GM19238 (cell line): ENCODE data around the gene PCED1B.

Experiments
- DNase-seq: peaks from one replicate; pipeline ENCODE4 v3.0.0; 2011; ENCODE audit warnings: low spot score; ENCODE audit not compliant: insufficient read length

PCED1B gene

DNA sequence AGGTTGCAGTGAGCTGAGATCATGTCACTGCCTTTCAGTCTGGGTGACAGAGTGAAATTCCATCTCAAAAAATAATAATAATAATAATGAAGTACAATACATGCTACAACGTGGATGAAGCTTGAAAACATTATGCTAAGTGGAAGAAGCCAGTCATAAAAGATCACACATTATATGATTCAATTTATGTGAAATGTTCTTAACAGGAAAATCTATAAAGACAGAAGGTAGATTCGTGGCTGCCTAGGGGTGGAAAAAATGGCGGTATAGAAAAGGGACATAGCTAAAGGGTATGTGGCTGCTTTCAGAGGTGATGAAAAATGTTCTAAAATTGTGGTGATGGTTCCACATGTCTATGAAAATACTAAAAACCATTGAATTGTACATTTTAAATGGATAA is 41.3 kb downstream of the PCED1B start:
- DNase-seq, result no peak

DNA sequence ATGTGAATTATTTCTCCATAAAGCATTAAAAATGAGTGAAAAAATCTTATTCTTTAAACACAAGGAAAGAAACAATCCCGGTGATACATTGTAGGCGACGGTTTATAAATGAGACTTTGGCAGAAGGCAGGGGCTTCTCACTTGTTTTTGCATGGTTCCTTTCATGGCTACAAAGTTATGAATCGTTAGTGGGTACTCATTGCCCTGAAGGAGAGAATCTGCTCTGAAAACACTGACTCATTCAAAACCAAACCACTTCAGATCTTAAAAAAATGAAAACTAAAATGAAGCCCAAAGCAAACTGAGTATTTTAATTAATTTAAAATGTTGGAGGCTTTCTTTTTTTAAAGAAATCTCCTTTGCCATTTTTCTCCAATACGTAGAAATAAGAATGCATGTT is 41.7 kb downstream of the PCED1B start:
- DNase-seq, result no peak

DNA sequence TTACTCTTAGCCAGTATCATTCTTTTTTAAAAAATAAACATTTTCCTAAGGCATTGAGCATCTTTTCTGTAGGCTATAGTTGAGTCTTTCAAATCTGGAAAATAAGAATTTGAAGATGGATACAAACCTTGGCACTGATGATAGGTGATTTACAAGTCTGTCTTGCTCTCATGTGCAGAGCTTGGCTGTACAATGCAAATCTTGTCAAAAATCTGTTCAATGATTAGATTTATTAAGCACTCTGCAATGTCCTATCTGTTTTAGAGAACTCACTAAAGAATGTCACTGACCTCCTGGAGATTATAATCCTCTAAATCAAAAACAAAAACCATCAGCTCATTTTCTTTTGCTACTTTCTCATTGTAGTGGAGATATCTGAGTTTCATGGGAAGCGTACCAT is 43.2 kb downstream of the PCED1B start:
- no peak for DNase-seq

DNA sequence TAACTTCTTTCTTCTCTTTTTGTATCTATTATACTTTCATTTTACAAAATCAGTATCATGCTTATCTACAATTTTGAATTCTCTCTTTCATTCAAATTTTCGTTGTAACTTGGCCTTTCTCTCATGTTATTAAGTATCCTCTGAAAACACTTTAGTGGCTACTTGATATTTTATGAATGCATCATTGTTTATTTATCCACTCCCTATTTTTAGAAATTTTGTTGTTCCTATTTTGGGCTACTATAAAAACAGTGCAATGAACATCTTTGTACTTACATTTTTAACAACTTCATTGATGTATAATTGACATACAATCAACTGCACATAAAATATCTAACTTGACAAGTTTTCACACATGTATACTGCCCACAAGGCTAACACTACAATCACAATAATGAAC is 44.3 kb downstream of the PCED1B start:
- DNase-seq, result no peak

DNA sequence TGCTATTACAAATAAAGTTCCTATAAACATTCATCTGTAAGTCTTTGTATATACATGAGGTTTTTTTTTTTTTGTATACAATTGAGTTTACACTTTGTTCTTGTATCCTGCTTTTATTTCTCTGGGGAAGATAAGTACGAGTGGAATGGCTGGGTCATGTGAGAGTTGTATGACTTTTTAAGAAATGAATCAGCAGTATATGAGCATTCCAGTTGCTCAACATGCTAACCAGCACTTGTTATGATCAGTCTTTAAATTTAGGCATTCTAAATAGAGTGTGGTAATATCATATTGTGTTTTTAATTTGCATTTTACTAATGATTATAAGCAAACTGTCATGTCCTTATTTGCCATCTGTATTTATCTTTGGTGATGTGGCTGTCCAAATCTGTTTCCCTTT is 45.0 kb downstream of the PCED1B start:
- DNase-seq, result no peak

DNA sequence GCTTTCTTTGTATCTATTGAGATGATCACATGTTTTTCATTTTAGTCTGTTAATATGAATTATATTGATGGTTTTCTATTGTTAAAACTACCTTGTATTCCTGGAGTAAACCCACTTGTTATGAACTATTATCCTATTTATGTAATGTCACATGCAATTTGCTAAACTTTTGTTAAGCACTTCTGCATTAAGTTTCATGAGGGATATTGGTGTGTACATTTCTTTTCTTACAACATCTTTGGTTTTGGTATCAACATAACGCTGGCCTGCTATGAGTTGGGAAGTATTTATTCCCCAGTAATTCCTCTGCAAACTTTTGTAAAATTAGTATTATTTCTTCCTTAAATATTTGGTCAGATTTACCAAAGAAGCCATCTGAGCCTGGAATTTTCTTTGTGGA is 46.8 kb downstream of the PCED1B start:
- no peak for DNase-seq

DNA sequence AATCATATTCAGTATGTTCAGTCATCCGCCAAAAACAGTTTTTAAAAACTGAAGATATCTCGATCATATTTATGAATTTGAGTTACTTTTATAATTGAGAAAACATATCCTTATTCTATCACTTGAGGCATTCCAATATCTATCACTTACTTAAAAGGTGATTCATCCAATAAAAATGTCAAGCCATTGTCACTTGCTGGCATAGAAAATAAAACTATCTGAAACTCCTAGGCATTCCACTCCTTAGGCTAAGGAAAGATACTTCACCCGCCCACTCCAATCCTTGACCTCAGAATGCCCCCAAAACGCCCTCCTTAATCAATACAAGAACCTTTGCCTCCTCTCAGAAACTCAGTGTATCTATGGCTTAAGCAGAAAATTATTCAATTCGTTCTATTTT is 51.6 kb downstream of the PCED1B start:
- DNase-seq, result no peak

DNA sequence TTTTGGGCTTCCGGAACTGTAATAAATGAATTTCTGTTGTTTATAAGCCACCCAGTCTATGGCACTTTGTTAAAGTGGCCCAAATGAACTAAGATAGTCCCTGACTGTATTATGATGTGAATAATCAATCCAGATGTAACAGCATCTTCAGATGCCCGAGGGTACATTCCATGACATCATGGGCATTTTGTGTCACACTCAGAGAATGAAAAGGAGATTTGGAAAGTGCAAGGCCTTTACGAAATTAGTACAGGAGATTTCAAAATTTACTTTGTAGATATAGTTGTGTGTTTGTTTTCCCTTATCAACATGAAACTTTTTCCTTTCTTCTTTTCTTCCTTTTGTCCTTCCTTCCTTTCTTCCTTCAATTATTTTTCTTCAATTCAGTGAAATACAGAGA is 54.6 kb downstream of the PCED1B start:
- no peak for DNase-seq

DNA sequence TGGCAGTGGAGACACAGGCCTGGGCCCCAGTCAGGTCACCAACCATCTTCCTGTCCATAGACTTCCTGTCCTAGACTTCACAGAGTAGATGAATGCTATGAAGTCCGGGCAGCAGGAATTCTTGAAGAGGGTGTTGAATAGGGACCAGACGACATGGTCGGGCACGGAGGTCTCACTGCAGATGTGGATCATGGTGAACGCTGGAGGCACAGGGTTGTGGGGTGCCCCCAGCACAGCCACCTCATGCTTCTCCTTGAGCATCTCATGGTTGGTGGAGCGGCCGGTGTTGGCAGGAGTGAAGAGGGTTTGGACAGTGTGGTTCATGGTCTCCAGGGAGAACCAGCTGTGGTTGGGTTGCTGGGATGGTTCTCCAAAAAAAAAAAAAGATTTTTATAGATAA is 56.2 kb downstream of the PCED1B start:
- no peak for DNase-seq

DNA sequence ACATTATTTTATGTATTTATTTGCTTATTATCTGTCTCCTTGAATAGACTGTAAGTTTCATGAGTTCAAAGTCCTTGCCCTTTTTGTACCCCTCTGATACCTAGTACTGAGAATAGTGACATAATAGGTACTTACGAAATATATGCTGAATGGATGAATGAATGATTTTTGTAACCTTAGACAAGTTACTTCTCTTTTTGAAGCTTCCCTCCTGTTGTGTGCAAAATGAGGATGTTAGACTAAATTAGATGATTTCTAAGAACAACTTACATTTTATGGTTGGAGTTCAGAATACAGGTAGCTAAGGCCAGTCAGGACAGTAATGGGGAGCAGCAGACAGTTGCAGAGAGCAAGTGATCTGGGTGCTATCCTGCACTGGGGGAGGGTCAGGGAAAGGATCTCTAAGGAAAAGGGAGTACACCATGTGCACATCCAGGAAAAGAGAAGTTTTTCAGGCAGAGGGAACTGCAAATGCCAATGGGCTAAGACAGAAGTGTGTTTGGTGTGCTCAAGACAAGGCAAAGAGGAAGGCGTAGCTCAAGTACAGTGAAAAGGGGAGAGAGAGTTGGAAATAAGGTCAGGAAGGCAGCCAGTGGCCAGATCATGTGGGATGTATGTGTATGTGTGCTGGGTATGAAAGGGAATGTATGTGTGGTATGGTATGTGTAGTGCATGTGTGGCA is 59.7 kb downstream of the PCED1B start:
- DNase-seq, result no peak

DNA sequence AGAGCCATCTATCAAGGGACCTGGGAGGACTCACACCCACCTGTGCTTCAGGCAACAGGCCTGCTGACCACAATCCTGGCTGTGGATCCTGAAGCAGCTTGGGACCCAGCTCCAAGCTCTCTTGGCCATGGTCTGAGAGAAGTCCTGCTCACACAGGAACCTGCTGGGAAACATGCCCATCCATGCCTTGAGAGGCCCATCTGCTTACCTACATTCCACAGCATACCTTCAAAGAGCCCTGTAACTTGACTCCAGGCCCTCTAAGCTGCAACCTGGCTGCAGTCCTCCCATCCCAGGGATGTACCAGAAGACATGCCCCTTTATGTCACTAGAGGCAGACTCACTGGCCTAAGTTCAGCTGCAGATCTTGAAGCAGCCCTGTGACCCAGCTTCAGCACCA is 62.0 kb downstream of the PCED1B start:
- DNase-seq, result no peak

DNA sequence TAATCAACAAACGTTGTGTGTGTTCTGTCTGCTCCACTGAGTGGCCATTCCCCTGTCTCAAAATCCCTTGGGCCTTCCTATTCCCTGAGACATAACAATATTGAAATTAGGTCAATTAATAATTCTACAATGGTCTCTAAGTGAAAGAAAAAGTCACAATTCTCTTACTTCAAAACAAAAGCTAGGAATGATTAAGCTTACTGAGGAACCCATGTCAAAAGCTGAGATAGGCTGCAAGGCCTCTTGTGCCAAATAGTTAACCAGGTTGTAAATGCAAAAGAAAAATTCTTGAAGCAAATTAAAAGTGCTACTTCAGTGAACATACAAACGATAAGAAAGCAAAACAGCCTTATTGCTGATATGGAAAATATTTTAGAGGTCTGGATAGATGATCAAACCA is 65.3 kb downstream of the PCED1B start:
- DNase-seq, result no peak

DNA sequence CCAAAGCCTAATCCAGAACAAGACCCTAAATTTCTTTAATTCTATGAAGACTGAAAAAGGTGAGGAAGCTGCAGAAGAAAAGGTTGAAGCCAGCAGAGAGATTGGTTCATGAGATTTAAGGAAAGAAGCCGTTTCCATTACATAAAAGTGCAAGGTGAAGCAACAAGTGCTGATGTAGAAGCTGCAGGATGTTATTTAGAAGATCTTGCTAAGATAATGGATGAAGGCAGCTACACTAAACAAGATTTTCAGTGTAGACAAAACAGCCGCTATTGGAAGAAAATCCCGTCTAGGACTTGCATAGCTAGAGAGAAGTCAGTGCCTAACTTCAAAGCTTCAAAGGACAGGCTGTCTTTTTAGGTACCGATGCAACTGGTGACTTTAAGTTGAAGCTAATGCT is 65.8 kb downstream of the PCED1B start:
- DNase-seq, result no peak

DNA sequence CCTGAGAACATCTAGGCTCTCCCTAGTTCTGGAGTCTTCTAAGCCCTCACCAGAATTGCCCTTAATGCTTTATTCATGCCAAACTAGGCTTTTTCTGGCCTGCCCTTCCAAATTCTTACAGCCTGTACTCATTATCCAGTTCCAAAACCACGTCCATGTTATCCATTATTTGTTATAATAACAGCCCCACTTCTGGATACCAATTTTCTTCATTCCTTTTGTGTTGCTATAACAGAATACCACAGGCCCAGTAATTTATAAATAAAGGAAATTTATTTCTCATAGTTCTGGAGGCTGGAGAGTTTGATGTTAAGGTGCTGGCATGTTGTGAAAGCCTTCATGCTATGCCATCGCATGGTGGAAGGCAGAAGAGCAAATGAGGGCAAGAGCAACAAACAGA is 68.3 kb downstream of the PCED1B start:
- no peak for DNase-seq

DNA sequence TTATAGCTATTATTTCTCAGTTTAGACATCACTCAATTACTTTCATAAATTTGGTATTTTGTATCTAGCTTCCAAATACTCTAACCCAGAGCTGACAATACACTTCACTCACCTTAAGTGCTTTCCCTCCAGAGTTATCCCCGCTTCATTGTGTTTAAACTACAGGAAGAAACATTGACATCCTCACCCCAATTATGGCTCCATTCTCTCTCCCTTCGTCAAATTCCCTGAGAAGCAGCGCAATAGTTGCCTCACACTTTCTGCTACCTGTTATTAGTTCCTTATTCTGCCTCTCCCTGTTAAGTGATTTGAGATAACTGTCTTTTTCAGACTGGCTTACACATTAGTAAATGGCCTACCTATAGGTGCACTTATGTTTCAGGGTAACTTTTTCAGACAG is 69.7 kb downstream of the PCED1B start:
- no peak for DNase-seq

DNA sequence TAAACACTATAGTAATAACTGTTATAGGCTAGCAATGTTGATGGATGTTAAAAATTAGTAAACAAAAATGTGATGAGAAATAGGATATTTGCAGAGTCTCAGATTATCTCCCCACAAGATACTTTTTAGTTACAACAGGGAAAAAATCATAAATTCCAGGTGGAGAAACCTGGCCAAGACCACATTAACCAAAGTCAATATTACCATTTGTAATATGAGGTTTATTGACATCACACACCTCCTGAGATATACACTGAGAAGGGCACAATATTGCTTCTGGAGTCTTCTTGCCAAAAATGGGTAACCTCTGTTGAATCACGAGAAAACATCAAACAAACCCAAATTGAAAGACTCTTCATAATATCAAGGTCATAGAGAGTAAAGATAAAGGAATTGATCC is 72.7 kb downstream of the PCED1B start:
- no peak for DNase-seq

DNA sequence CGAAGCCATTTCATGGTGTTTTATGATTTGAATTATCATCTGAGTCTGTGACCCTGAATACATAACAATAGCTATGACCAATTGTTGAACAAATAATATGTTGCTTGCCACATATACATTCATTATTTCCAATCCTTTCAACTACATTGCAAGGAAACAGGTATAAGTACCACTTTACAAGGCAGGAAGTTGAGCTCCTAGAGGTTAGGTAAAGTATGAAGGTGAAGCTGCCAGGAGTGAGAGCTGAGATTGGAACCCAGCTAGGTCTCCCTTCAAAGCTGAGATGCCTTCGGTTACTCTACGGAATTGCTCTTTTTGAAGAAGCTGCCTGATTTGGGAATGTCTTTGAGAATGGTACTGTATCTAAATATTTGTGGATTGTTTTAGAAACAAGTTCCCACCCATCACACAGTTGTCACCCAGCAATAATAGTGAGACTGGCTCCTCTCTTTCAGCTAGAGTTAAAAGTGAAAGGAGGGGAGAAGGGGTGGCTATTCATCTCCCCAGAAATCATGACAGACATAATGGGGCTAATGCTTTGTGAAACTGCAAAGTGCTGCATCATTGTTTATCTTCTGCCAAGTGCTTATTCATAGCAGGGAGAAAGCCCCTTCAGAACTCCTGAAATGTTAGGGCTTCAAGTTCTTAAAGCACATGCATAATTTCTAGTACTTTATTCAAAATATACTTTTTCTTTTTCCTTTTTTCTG is 76.2 kb downstream of the PCED1B start:
- DNase-seq, result no peak

DNA sequence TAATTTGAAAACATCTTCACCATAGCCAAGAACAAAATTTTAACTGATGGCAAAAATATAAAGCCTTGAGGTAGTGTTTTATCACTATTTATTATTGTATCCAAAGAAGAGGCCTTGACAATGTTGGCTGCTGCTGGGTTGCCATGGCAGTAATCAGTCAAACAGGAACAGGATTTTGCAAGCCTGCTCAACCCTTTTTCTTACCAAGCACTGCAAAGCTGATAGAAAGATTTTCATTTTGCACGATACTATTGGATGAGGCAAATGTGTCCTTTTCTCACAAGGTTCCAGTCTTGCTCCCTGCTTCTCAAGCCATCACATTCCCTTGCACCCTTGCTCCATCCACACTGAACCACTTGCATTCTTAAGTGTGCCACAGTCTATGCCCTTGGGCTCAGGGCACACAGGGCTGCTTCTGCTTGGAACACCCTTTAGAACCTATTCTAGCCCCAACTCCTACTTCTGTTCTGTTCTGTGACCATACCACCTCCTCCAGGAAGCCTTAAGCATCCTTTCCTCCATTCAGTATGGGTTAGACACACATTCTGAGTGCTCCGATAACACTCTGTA is 76.8 kb downstream of the PCED1B start:
- no peak for DNase-seq

DNA sequence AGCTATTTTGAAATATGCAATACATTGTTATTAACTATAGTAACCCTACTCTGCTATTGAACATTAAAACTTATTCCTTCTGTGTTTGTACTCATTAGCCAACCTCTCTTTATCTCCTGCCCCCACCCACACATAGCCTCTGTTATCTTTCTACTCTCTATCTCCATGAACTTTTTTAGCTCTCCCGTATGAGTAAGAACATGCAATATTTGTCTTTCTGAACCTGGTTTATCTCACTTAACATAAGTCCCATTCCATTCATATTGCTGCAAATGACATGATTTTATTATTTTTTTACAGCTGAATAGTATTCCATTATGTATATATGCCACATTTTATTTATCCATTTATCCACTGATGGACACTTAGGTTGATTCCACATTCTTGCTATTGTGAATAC is 79.4 kb downstream of the PCED1B start:
- no peak for DNase-seq

DNA sequence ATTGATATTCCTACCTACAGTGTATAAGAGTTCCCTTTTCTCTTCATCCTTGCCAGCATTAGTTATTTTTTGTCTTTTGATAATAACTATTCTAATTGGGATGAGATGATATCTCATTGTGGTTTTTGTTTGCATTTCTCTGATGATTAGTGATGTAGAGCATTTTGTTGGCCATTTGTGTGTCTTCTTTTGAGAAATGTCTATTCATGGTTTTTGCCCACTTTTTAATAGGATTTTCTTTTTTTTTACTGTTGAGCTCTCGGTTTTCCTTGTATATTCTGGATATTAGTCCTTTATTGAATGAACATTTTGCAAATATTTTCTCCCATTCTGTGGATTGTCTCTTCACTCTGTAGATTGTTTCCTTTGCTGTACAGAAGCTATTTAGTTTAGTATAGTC is 79.9 kb downstream of the PCED1B start:
- no peak for DNase-seq

DNA sequence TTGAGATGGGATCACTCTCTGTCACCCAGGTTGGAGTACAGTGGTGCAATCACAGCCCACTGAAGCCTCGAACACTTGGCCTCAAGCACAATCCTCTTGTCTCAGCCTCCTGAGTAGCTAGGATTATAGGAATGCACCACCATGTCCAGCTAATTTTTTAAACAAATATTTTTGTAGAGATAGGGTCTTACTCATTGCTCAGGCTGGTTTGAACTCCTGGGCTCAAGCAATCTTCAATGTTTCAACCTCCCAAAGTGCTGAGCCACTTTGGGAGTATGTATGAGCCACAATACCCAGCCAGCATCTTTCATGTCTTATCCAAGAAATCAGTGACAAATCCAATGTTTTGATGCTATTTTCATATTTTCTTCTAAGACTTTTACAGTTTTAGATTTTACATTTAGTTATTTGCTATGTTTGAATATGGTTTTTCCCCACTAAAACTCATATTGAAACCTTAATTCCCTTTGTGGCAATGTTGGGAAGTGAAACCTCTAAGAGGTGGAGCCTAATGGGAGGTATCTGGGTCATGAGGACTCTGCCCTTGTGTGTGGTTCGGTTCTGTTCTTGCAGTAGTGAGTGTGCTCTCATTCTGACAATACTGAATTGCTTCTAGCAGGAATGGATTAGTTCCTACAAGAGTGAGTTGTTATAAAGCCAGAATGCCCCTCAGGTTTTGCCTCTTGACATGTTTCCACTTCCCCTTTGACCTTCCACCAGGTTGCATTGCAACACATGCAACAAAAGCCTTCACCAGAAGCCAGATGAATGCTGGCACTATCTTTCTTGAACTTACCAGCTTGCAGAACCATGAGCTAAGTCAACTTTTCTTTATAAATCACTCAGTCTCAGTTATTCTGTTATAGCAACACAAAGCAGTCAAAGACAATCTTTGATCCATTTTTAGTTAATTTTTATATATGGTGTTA is 81.2 kb downstream of the PCED1B start:
- no peak for DNase-seq

DNA sequence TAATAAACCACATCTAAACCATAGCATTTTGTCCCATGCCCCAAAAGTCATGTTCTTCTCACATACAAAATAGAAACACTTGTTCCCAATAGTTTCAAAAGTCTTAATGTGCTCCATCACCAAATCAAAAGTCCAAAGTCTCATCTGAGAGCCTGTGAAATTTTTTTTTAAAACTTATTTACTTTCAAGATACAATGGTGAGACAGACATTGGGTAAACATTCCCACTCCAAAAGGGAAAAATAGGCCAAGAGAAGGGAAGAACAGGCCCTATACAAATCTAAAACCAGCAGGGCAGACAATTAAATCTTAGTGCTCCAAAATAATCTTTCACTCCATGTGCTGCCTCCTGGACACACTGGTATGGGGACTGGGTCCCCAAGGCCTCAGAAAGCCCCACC is 84.7 kb downstream of the PCED1B start:
- no peak for DNase-seq
